BE2C (cell line): ENCODE measurements around the gene ZGPAT.

ENCODE experiments used
- DNase-seq: peaks from one replicate; pipeline ENCODE4 v3.0.0-alpha.2; 2020
- H3K27me3 ChIP-seq: fragments of 250-450 bp; sonication (Bioruptor Pico); 2 replicates; pipeline ENCODE4 v1.5.1; 2020; ENCODE audit warnings: mild to moderate bottlenecking
- H3K36me3 ChIP-seq: fragments of 250-450 bp; sonication (Bioruptor Pico); 2 replicates; pipeline ENCODE4 v1.5.1; 2020; ENCODE audit warnings: mild to moderate bottlenecking
- H3K4me1 ChIP-seq: fragments of 250-450 bp; sonication (Bioruptor Pico); 2 replicates; pipeline ENCODE4 v1.5.1; 2020
- H3K4me3 ChIP-seq: 2 replicates; pipeline ENCODE4 v1.5.1; 2011; ENCODE audit warnings: low read depth, low read length
- H3K9me3 ChIP-seq: fragments of 250-450 bp; sonication (Bioruptor Pico); 2 replicates; pipeline ENCODE4 v1.5.1; 2020
- TF ChIP-seq, protein P1 (sequence below): IDR thresholded peaks from 2 replicates; pipeline ENCODE4 v1.5.1; 2012; ENCODE audit warnings: mild to moderate bottlenecking, low read depth, low read length

Gene ZGPAT

DNA sequence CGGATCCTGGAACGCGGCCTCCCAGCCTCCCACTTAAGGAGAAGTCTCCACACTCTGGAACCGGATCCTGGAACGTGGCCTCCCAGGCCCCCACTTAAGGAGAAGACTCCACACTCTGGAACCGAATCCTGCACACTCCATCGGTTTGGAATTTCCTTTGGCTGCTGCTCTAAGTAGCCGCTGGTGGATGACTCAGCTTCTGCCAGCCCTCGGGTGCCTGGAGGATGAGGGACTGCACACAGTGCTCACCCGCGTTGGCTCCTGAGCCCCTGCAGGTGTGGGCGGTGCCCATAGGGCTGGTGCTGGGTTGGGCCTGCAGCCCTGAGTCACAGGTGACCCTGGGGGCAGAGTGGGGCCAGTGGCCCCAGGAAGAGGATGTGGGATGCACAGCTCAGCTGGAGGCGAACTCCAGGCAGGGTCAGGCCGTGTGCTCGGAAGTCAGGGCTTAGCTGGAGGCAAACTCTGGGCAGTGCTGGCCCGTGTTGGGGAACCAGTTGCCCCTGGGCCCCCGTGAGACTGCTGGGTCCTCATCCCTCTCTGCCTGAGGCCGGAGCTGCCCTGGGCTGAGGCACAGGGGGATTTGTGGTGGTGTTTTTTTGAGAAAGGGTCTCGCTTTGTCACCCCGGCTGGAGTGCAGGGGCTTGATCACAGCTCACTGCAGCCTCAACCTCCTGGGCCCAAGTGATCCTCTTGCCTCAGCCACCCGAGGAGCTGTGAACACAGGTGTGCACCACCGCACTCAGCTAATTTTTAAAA, 25.3 kb upstream of the ZGPAT start:
- no peak for DNase-seq
- Histone ChIP-seq H3K36me3 (peaks cover 23% of the 10 kb centered on the region), H3K9me3 (no peaks in the 10 kb centered on the region), H3K4me1 (no peaks in the 10 kb centered on the region), H3K4me3 (no peak overlapping the region), H3K27me3 (no peaks in the 10 kb centered on the region)
- TF ChIP-seq, protein P1, sequence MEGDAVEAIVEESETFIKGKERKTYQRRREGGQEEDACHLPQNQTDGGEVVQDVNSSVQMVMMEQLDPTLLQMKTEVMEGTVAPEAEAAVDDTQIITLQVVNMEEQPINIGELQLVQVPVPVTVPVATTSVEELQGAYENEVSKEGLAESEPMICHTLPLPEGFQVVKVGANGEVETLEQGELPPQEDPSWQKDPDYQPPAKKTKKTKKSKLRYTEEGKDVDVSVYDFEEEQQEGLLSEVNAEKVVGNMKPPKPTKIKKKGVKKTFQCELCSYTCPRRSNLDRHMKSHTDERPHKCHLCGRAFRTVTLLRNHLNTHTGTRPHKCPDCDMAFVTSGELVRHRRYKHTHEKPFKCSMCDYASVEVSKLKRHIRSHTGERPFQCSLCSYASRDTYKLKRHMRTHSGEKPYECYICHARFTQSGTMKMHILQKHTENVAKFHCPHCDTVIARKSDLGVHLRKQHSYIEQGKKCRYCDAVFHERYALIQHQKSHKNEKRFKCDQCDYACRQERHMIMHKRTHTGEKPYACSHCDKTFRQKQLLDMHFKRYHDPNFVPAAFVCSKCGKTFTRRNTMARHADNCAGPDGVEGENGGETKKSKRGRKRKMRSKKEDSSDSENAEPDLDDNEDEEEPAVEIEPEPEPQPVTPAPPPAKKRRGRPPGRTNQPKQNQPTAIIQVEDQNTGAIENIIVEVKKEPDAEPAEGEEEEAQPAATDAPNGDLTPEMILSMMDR = no peak

DNA sequence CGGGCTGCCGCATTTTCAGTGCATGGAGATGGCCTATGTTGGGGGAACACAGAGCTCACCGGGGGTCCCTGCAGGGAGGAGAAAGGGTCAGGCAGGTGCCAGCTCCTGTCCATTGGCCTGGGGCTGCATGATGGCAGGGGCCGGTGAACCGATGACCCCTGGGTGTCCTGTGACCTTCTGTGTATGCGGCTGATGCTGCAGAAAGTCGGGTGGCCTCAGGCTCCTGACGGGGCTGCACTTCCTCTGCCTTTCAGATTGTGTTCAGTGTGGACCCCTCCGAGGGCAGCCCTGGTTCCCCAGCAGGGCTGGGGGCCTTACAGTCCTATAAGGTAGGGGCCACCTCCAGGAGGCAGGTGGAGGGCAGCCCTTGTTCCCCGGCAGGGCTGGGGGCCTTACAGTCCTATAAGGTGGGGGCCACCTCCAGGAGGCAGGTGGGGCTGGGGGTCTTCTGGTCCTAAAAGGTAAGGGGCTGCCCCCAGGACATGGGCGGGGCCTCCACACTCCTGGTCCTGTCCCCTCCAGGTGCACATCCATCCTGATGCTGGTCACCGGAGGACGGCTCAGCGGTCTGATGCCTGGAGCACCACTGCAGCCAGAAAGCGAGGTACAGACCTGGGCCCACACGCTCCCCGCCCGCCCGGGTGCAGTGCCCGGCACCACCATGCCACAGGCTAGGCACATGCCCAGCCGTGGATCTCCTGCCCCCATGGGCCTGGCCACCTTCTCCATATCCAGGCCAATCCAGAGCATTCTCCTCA, 22.4 kb upstream of the ZGPAT start:
- no peak for DNase-seq
- Histone ChIP-seq H3K36me3 (peaks cover 20% of the 10 kb centered on the region), H3K9me3 (no peaks in the 10 kb centered on the region), H3K27me3 (no peaks in the 10 kb centered on the region), H3K4me3 (no peak overlapping the region), H3K4me1 (no peaks in the 10 kb centered on the region)
- TF ChIP-seq, protein P1 = no peak

DNA sequence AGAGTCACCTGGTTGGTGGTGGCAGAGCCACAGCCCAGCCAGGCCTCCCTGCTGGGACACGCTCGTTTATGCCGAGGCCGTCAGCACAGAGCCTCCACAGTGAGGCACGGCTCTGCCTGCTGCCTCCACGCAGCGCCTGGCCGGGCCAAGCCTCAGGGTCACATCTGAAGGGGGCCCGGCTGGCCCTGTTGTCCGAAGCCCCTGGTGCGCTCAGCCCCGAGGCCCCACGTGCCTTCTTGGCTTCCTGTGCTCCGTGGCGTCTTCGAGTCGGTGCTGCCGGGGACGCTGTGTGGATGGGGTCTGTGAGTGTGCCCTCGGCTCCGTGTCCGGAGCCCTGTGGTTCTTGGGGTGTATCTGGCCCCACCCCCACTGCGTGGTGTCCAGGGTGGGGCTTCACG, 21.7 kb upstream of the ZGPAT start:
- peaks cover 20% of the 10 kb centered on the region for H3K36me3 ChIP-seq
- TF ChIP-seq, protein P1 = no peak
- no peak overlapping the region for H3K4me3 ChIP-seq
- DNase-seq = no peak
- no peaks in the 10 kb centered on the region for H3K4me1 ChIP-seq
- H3K27me3 ChIP-seq = no peaks in the 10 kb centered on the region
- no peaks in the 10 kb centered on the region for H3K9me3 ChIP-seq

DNA sequence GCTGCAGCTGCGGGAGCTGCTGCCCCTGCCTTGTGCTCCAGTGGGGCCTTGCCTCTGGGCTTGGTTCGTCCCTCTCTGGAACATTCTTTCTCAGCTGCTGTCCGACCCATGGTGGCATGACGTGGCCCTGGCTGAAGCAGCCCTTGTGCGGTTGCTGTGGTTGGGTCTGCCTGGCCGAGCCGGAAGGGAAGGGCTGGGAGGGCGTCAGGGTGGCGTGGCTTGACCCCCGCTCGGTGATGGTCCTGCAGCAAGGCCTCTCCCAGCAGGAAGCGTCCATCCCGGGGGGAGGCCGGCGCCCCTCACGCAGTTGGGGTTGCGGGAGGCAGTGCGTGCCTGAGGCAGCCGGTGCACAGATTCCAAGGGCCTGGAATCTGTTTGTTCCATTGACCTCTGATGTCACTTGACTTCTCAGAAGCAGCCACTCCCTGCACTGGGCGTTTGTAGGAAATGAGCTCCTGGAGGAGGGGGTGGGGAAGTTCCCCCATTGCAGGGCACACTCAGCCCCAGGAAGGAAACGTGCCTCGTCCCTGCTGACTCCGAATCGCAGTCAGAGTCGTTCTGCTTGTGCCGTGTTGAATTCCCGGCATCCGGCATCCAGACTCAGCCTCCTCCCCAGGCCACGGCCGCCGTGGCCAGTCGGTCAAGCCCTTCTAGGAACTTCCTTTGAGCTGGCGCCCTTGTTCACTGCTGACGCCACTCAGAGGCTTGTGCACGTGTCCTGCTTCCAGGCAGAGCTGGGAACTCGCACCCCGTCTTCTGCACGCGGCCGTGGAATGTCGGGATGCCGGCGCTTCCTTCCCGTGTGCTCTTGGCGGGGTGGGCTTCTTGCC, 21.1 kb upstream of the ZGPAT start:
- no peaks in the 10 kb centered on the region for H3K4me1 ChIP-seq
- H3K36me3 ChIP-seq = peaks cover 20% of the 10 kb centered on the region
- no peaks in the 10 kb centered on the region for H3K27me3 ChIP-seq
- TF ChIP-seq, protein P1 = no peak
- no peaks in the 10 kb centered on the region for H3K9me3 ChIP-seq
- H3K4me3 ChIP-seq = no peak overlapping the region
- DNase-seq = no peak

DNA sequence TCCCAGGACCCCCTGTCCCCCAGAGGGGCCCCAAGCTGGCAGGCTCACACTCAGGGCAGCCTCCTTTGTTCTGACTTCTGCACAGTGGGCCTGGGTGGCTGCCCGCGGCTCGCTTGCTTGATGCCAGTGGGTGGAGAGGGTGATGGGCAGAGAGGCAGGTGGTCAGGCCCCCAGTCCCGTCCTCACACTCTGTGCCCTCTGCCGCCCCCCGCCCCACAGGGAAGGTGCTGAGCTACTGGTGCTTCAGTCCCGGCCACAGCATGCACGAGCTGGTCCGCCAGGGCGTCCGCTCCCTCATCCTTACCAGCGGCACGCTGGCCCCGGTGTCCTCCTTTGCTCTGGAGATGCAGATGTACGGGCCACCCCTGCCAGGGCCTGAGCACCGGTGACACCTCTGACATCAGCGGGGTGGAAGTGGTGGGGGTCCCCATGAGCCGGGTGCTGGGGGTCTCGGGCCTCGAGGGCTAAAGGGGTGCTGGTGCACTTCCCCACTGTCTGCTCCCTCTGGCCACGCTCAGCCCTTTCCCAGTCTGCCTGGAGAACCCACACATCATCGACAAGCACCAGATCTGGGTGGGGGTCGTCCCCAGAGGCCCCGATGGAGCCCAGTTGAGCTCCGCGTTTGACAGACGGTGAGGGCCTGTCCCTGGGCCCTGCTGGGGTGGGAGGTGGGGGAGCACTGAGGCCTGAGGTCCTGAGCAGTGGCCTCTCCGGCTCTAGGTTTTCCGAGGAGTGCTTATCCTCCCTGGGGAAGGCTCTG, 20.2 kb upstream of the ZGPAT start:
- Histone ChIP-seq H3K27me3 (no peaks in the 10 kb centered on the region), H3K36me3 (peaks cover 18% of the 10 kb centered on the region), H3K4me3 (no peak overlapping the region), H3K9me3 (no peaks in the 10 kb centered on the region), H3K4me1 (no peaks in the 10 kb centered on the region)
- no peak for DNase-seq
- TF ChIP-seq, protein P1 = no peak
